ENCODE measurements around the gene USP24. TPM values are rescaled to one million over a fixed set of nuclear protein-coding genes. Genes with fewer than 3 reads are reported as not detected.

The USP24 gene
- polyA plus RNA-seq (2011; rRNA removed), result 8.4 and 14.1 TPM in 2 replicates
- 20.9 and 24.1 TPM in 2 replicates for polyA minus RNA-seq (2011; rRNA and poly(A)+ RNA removed)

- ChIA-PET CTCF (interaction anchor here (1.0 kb wide), 1 partner anchor 9 kb away, joined by 3 read pairs; no protein-coding TSS in a partner anchor), POLR2A (no interaction called here)
- DNase-seq (ENCODE audit: low read depth), result no peak
- Histone ChIP-seq H3K4me3 (ENCODE audit: low read depth, low read length) (peak within 1 kb of the TSS; percentile 81), H3K36me3 (ENCODE audit: control insufficient read depth, insufficient read depth, low read length) (no peaks in the 10 kb centered on the region), H3K27me3 (ENCODE audit: control insufficient read depth, insufficient read depth, low read length) (no peaks in the 10 kb centered on the region)
- no peak for TF ChIP-seq CTCF (IDR thresholded peaks at IDR 0.05; ENCODE audit: insufficient read depth, low read depth, low read length)
Measured at GRCh38 chr1:55215194-55216021, at the start of gene USP24. Gene USP24 (minus strand): TSS chr1:55215364. CDS start chr1:55215113, 251 bp downstream.

GRCh38 chr1:55262822-55263221 lies 47.7 kb upstream of the USP24 start:
- Histone ChIP-seq H3K36me3 (ENCODE audit: control insufficient read depth, insufficient read depth, low read length) (no peaks in the 10 kb centered on the region), H3K4me3 (ENCODE audit: low read depth, low read length) (no peak overlapping the region), H3K27me3 (ENCODE audit: control insufficient read depth, insufficient read depth, low read length) (peaks cover 2% of the 10 kb centered on the region; the same call in 1 of the 2 replicates)
- DNase-seq (ENCODE audit: low read depth), result no peak
- ChIA-PET POLR2A (no interaction called here), CTCF (interaction anchor here (1.3 to 1.8 kb wide), 2 partner anchors 19 to 22 kb away, joined by 5 to 7 read pairs; no protein-coding TSS in a partner anchor)
- no peak for TF ChIP-seq CTCF (IDR thresholded peaks at IDR 0.05; ENCODE audit: insufficient read depth, low read depth, low read length)

- H3K36me3 ChIP-seq (ENCODE audit: control insufficient read depth, insufficient read depth, low read length), result no peaks in the 10 kb centered on the region
- peaks cover 2% of the 10 kb centered on the region; the same call in 1 of the 2 replicates for H3K27me3 ChIP-seq (ENCODE audit: control insufficient read depth, insufficient read depth, low read length)
- DNase-seq (ENCODE audit: low read depth), result no peak
- ChIA-PET POLR2A (no interaction called here), CTCF (interaction anchor here (0.6 to 2.1 kb wide), 2 partner anchors 14 to 371 kb away, joined by 3 to 4 read pairs; no protein-coding TSS in a partner anchor)
- H3K4me3 ChIP-seq (ENCODE audit: low read depth, low read length), result no peak overlapping the region
- TF ChIP-seq CTCF (IDR thresholded peaks at IDR 0.05; ENCODE audit: insufficient read depth, low read depth, low read length), result no peak
Measured at GRCh38 chr1:55259911-55260609, 44.9 kb upstream of the USP24 start.

GRCh38 chr1:55257958-55258357 lies 42.8 kb upstream of the USP24 start:
- Histone ChIP-seq H3K27me3 (ENCODE audit: control insufficient read depth, insufficient read depth, low read length) (peaks cover 2% of the 10 kb centered on the region; the same call in 1 of the 2 replicates), H3K36me3 (ENCODE audit: control insufficient read depth, insufficient read depth, low read length) (no peaks in the 10 kb centered on the region), H3K4me3 (ENCODE audit: low read depth, low read length) (no peak overlapping the region)
- ChIA-PET POLR2A (no interaction called here), CTCF (no interaction called here)
- DNase-seq (ENCODE audit: low read depth), result no peak
- TF ChIP-seq CTCF (IDR thresholded peaks at IDR 0.05; ENCODE audit: insufficient read depth, low read depth, low read length), result no peak

GRCh38 chr1:55255901-55256300 lies 40.7 kb upstream of the USP24 start:
- Histone ChIP-seq H3K27me3 (ENCODE audit: control insufficient read depth, insufficient read depth, low read length) (peaks cover 3% of the 10 kb centered on the region; the same call in 1 of the 2 replicates), H3K36me3 (ENCODE audit: control insufficient read depth, insufficient read depth, low read length) (no peaks in the 10 kb centered on the region), H3K4me3 (ENCODE audit: low read depth, low read length) (no peak overlapping the region)
- no peak for DNase-seq (ENCODE audit: low read depth)
- ChIA-PET CTCF (interaction anchor here (0.6 to 1.6 kb wide), 2 partner anchors 22 to 25 kb away, joined by 3 to 5 read pairs; no protein-coding TSS in a partner anchor), POLR2A (no interaction called here)
- TF ChIP-seq CTCF (IDR thresholded peaks at IDR 0.05; ENCODE audit: insufficient read depth, low read depth, low read length), result no peak
